OCI-LY1 (cell line): ENCODE data around the gene CTCF.
"Not testable (repeated sequence)": the region's sequence is repeated elsewhere in the genome, so short reads cannot be mapped to it uniquely, and the experiment has no call there.

Experiments used
- H2AFZ ChIP-seq: fragments of 200-600 bp; sonication (generic), shearing (Covaris generic); 2 replicates; pipeline ENCODE4 v1.6.0; 2014; ENCODE audit warnings: antibody characterized with exemption, mild to moderate bottlenecking, low read length
- H3F3A ChIP-seq: fragments of 200-600 bp; sonication (generic), shearing (Covaris generic); 2 replicates; pipeline ENCODE4 v1.6.0; 2014; ENCODE audit warnings: mild to moderate bottlenecking, antibody characterized with exemption, low read length, moderate library complexity; ENCODE audit not compliant: insufficient read depth
- H3K27ac ChIP-seq: fragments of 200-600 bp; sonication (generic); 2 replicates; pipeline ENCODE4 v1.5.1; 2014; ENCODE audit warnings: low read length, mixed run types, mild to moderate bottlenecking, low read depth; ENCODE audit not compliant: poor library complexity, severe bottlenecking
- H3K27me3 ChIP-seq: fragments of 200-600 bp; sonication (generic); 2 replicates; pipeline ENCODE4 v1.6.0; 2014; ENCODE audit warnings: antibody characterized with exemption, mild to moderate bottlenecking, low read length, moderate library complexity; ENCODE audit not compliant: insufficient read depth
- H3K36me3 ChIP-seq: fragments of 200-600 bp; sonication (generic); 2 replicates; pipeline ENCODE4 v1.6.1; 2014; ENCODE audit warnings: mild to moderate bottlenecking, antibody characterized with exemption, low read length, moderate library complexity, mixed read lengths; ENCODE audit not compliant: insufficient read depth
- H3K4me1 ChIP-seq: fragments of 200-600 bp; sonication (generic); 2 replicates; pipeline ENCODE4 v1.5.1; 2014; ENCODE audit warnings: mild to moderate bottlenecking, low read length, moderate library complexity; ENCODE audit not compliant: insufficient read depth, severe bottlenecking
- H3K4me2 ChIP-seq: fragments of 200-600 bp; sonication (generic), shearing (Covaris generic); 2 replicates; pipeline ENCODE4 v1.6.1; 2014; ENCODE audit warnings: low read length
- H3K4me3 ChIP-seq: fragments of 200-600 bp; sonication (generic); 2 replicates; pipeline ENCODE4 v1.5.1; 2014; ENCODE audit warnings: low read length, low read depth, mild to moderate bottlenecking, mixed read lengths; ENCODE audit not compliant: poor library complexity, severe bottlenecking
- H3K79me2 ChIP-seq: fragments of 200-600 bp; shearing (Covaris generic); 2 replicates; pipeline ENCODE4 v1.6.1; 2016; ENCODE audit warnings: mixed run types, low read length, mixed read lengths; ENCODE audit not compliant: insufficient read depth
- H3K9ac ChIP-seq: fragments of 200-600 bp; sonication (generic), shearing (Covaris generic); 2 replicates; pipeline ENCODE4 v1.6.1; 2014; ENCODE audit warnings: mild to moderate bottlenecking, low read length, mixed read lengths
- H3K9me2 ChIP-seq: fragments of 200-600 bp; sonication (generic), shearing (Covaris generic); 2 replicates; pipeline ENCODE4 v1.6.1; 2014; ENCODE audit warnings: low read depth, mild to moderate bottlenecking, low read length, mixed read lengths
- H3K9me3 ChIP-seq: fragments of 200-600 bp; shearing (Covaris generic); 2 replicates; pipeline ENCODE4 v1.6.1; 2014; ENCODE audit warnings: low read length, mixed read lengths
- H4K20me1 ChIP-seq: fragments of 200-600 bp; sonication (generic), shearing (Covaris generic); 2 replicates; pipeline ENCODE4 v1.6.0; 2016; ENCODE audit warnings: mild to moderate bottlenecking, low read length; ENCODE audit not compliant: insufficient read depth
- CTCF ChIP-seq: fragments of 200-600 bp; sonication (generic), shearing (Covaris generic); IDR thresholded peaks from 2 replicates; pipeline ENCODE4 v1.5.1; 2017; ENCODE audit warnings: mild to moderate bottlenecking, antibody characterized with exemption, low read length, moderate library complexity, mixed read lengths
- EZH2 ChIP-seq: fragments of 200-600 bp; sonication (generic), shearing (Covaris generic); IDR thresholded peaks from 2 replicates; pipeline ENCODE4 v1.8.0; 2017; ENCODE audit warnings: borderline replicate concordance, mixed run types, mild to moderate bottlenecking, antibody characterized with exemption, low read length, moderate library complexity, mixed read lengths

CTCF gene

GRCh38 chr16:67531247-67531646, 31.1 kb upstream of the CTCF start:
- peaks cover 4% of the 10 kb centered on the region; the same call in 1 of the 2 replicates for H3K27me3 ChIP-seq
- peak overlapping the region; percentile 92 for H3K27ac ChIP-seq
- no peaks in the 10 kb centered on the region for H3K9me2 ChIP-seq
- no peak for TF ChIP-seq EZH2
- TF ChIP-seq CTCF = no peak
- peak overlapping the region; percentile 58; the same call in 1 of the 2 replicates for H3K9ac ChIP-seq
- no peaks in the 10 kb centered on the region for H3K36me3 ChIP-seq
- no peaks in the 10 kb centered on the region for H3K79me2 ChIP-seq
- H3K4me3 ChIP-seq = peak overlapping the region; percentile 60
- H3F3A ChIP-seq = peaks cover 4% of the 10 kb centered on the region; the same call in 1 of the 2 replicates
- no peaks in the 10 kb centered on the region for H3K9me3 ChIP-seq
- no peaks in the 10 kb centered on the region for H4K20me1 ChIP-seq
- peak overlapping the region; percentile 80 for H3K4me2 ChIP-seq
- peaks cover 54% of the 10 kb centered on the region for H3K4me1 ChIP-seq
- no peak overlapping the region for H2AFZ ChIP-seq

GRCh38 chr16:67533024-67533560, 29.2 kb upstream of the CTCF start:
- Histone ChIP-seq H3K4me2 (no peak overlapping the region), H3K27me3 (peaks cover 10% of the 10 kb centered on the region; the same call in 1 of the 2 replicates), H3K79me2 (no peaks in the 10 kb centered on the region), H3K9me3 (no peaks in the 10 kb centered on the region), H3K9me2 (no peaks in the 10 kb centered on the region), H3K9ac (no peak overlapping the region; the same call in 1 of the 2 replicates), H3F3A (peaks cover 4% of the 10 kb centered on the region; the same call in 1 of the 2 replicates), H3K4me1 (peaks cover 65% of the 10 kb centered on the region), H4K20me1 (no peaks in the 10 kb centered on the region), H3K36me3 (no peaks in the 10 kb centered on the region), H3K4me3 (no peak overlapping the region), H3K27ac (no peak overlapping the region), H2AFZ (no peak overlapping the region)
- TF ChIP-seq EZH2 (no peak), CTCF (no peak)

GRCh38 chr16:67533987-67534386, 28.3 kb upstream of the CTCF start:
- H3K9ac ChIP-seq = not testable (repeated sequence)

GRCh38 chr16:67534431-67534830, 27.9 kb upstream of the CTCF start:
- Histone ChIP-seq H4K20me1 (no peaks in the 10 kb centered on the region), H3K4me3 (no peak overlapping the region), H3K9ac (no peak overlapping the region), H3K4me1 (peaks cover 65% of the 10 kb centered on the region), H3K9me3 (no peaks in the 10 kb centered on the region), H3K79me2 (no peaks in the 10 kb centered on the region), H3K27ac (no peak overlapping the region), H2AFZ (no peak overlapping the region), H3K9me2 (no peaks in the 10 kb centered on the region), H3K4me2 (no peak overlapping the region), H3K36me3 (no peaks in the 10 kb centered on the region), H3K27me3 (peaks cover 10% of the 10 kb centered on the region; the same call in 1 of the 2 replicates), H3F3A (peaks cover 4% of the 10 kb centered on the region; the same call in 1 of the 2 replicates)
- TF ChIP-seq CTCF (no peak), EZH2 (no peak)

More at GRCh38 chr16:67533987-67534386, 28.3 kb upstream of the CTCF start:
- H2AFZ ChIP-seq, H3K4me2 ChIP-seq, H3K9me3 ChIP-seq, H3K9me2 ChIP-seq, H3K79me2 ChIP-seq, H3K36me3 ChIP-seq, H3K27ac ChIP-seq, H3K4me3 ChIP-seq, H4K20me1 ChIP-seq, H3F3A ChIP-seq, H3K27me3 ChIP-seq: not testable (repeated sequence)
- H3K4me1 ChIP-seq = peaks cover 69% of the 10 kb centered on the region
